GM12891 (cell line): ENCODE data around the gene ADPRH.
"Not testable (repeated sequence)": the region's sequence is repeated elsewhere in the genome, so short reads cannot be mapped to it uniquely, and the experiment has no call there.

Source experiments
- DNase-seq: peaks from one replicate; pipeline ENCODE4 v3.0.0; 2011; ENCODE audit warnings: low spot score; ENCODE audit not compliant: insufficient read length
- FAIRE-seq: peaks from 2 replicates; lab custom pipeline; 2011; peaks lifted over from hg19 to GRCh38; lab: Jason Lieb, UNC
- PAX5 ChIP-seq: IDR thresholded peaks from 2 replicates; pipeline ENCODE4 v1.6.1; 2011; ENCODE audit warnings: low read length, moderate library complexity, mild to moderate bottlenecking; ENCODE audit not compliant: insufficient read depth, severe bottlenecking
- POLR2A ChIP-seq: IDR thresholded peaks from 2 replicates; pipeline ENCODE4 v1.6.1; 2011; ENCODE audit warnings: low read depth, low read length, control low read depth
- POLR2AphosphoS5 ChIP-seq: IDR thresholded peaks from 2 replicates; pipeline ENCODE4 v1.6.1; 2011; ENCODE audit warnings: low read depth, low read length, control low read depth
- POU2F2 ChIP-seq: IDR thresholded peaks from 2 replicates; pipeline ENCODE4 v1.6.1; 2011; ENCODE audit warnings: low read depth, mild to moderate bottlenecking, control low read depth, low read length, moderate library complexity
- SPI1 ChIP-seq: IDR thresholded peaks from 2 replicates; pipeline ENCODE4 v1.6.1; 2011; ENCODE audit warnings: low read depth, low read length, control low read depth
- TAF1 ChIP-seq: IDR thresholded peaks from 2 replicates; pipeline ENCODE4 v1.6.1; 2011; ENCODE audit warnings: low read depth, low read length, control low read depth

ADPRH gene

GRCh38 chr3:119558626-119559317 lies 20.5 kb upstream of the ADPRH start:
- FAIRE-seq (no peak), DNase-seq (no peak)
- TF ChIP-seq POU2F2 = no peak
- TF ChIP-seq TAF1 = peak; percentile 67; the same call in 1 of the 2 replicates

- peak; percentile 94 for FAIRE-seq
- DNase-seq = no peak
- TF ChIP-seq POLR2AphosphoS5 (peak; percentile 46; the same call in 1 of the 2 replicates), POLR2A (no peak; the same call in 1 of the 2 replicates), TAF1 (peak; percentile 79), PAX5 (peak; percentile 21), SPI1 (no peak), POU2F2 (0 out of 2 replicates have a peak, but pooled peaks have one; percentile 28)
These were observed 19.8 kb upstream of the ADPRH start, which contains the start of gene CD80 for GRCh38 chr3:119559441-119559963. TSS of gene CD80 (minus strand) at chr3:119559614. CDS start at chr3:119557728, 1,886 bp downstream.

GRCh38 chr3:119560160-119560559 lies 19.1 kb upstream of the ADPRH start:
- no peak for DNase-seq
- FAIRE-seq = no peak
- TF ChIP-seq TAF1 (no peak), SPI1 (no peak), POLR2A (no peak), POU2F2 (no peak), POLR2AphosphoS5 (no peak; the same call in 1 of the 2 replicates), PAX5 (no peak)

GRCh38 chr3:119562307-119562961 lies 16.9 kb upstream of the ADPRH start:
- DNase-seq (no peak), FAIRE-seq (peak; percentile 93)
- TF ChIP-seq POLR2AphosphoS5 (peak; percentile 95), POU2F2 (peak; percentile 73), TAF1 (peak; percentile 84), PAX5 (no peak), POLR2A (peak; percentile 96), SPI1 (no peak)

GRCh38 chr3:119563334-119563733 lies 16.0 kb upstream of the ADPRH start:
- DNase-seq, FAIRE-seq: not testable (repeated sequence)

GRCh38 chr3:119569156-119569555 lies 10.1 kb upstream of the ADPRH start:
- TF ChIP-seq POLR2AphosphoS5 = no peak
- TF ChIP-seq POLR2A = no peak
- no peak for TF ChIP-seq TAF1
- TF ChIP-seq SPI1 = no peak
- TF ChIP-seq PAX5 = no peak
- no peak for TF ChIP-seq POU2F2
- no peak for FAIRE-seq
- no peak for DNase-seq

GRCh38 chr3:119570229-119570628 lies 9.1 kb upstream of the ADPRH start:
- no peak for DNase-seq
- TF ChIP-seq POLR2AphosphoS5 = no peak
- peak; percentile 26; the same call in 1 of the 2 replicates for TF ChIP-seq SPI1
- FAIRE-seq = no peak

- DNase-seq (no peak), FAIRE-seq (no peak)
- TF ChIP-seq POLR2AphosphoS5 (no peak), PAX5 (no peak), TAF1 (no peak), SPI1 (no peak), POLR2A (no peak), POU2F2 (no peak)
These were observed 8.1 kb upstream of the ADPRH start for GRCh38 chr3:119571230-119571629.

- no peak for FAIRE-seq
- TF ChIP-seq POLR2AphosphoS5 (no peak), TAF1 (no peak), POLR2A (no peak), SPI1 (no peak), POU2F2 (no peak), PAX5 (no peak)
- DNase-seq = no peak
These were observed 7.6 kb upstream of the ADPRH start for GRCh38 chr3:119571688-119572087.

GRCh38 chr3:119575507-119575906 lies 3.8 kb upstream of the ADPRH start:
- FAIRE-seq (peak; percentile 50), DNase-seq (no peak)
- TF ChIP-seq POU2F2 = no peak
- TF ChIP-seq POLR2A = no peak
- no peak for TF ChIP-seq POLR2AphosphoS5
